ENCODE results near the gene DLX2.

Gene DLX2

DNA sequence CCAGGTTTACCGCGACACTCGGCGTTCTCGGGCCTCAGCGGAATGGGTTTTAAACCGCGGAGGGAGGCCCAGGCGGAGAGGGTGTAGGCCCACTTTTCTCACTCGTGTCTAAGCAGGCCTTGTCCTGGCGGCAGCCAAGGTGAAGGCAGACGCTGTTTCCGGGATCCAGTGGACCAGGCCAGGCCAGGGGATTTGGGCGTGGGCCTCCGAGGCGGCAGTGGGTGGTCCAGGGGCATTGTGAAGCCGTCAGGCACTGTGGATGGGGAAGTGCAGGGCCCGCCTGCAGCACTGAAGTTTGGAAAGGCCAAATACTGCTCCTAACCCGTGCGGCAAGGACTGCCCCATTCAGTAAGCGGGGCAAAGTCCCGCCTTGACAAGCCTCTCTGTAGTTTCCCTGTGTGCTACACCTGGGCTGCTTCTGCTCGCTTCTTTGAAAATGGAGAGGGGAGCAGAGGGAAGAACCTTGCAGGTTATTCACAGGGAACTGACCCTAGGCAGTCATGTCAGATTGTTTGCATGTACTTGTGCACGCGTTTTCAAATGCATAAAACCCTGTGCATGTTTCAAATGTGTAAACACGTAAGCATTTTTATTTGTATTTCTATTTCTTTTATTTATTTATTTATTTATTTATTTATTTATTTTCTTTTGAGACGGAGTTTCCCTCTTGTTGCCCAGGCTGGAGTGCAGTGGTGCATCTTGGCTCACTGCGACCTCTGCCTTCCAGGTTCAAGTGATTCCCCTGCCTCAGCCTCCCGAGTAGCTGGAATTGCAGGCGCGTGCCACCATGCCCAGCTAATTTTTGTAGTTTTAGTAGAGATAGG, 7.5 kb upstream of the DLX2 start:
- in situ Hi-C loops (cut with HindIII; ENCODE audit: low pct_ligation_motif_present, low pct_unique_long_range_greater_than_20kb, low sequenced_read_pairs) = loop anchor here (25.0 kb wide), 1 partner anchor 398 kb away; no protein-coding TSS in a partner anchor
- no peak for DNase-seq

DNA sequence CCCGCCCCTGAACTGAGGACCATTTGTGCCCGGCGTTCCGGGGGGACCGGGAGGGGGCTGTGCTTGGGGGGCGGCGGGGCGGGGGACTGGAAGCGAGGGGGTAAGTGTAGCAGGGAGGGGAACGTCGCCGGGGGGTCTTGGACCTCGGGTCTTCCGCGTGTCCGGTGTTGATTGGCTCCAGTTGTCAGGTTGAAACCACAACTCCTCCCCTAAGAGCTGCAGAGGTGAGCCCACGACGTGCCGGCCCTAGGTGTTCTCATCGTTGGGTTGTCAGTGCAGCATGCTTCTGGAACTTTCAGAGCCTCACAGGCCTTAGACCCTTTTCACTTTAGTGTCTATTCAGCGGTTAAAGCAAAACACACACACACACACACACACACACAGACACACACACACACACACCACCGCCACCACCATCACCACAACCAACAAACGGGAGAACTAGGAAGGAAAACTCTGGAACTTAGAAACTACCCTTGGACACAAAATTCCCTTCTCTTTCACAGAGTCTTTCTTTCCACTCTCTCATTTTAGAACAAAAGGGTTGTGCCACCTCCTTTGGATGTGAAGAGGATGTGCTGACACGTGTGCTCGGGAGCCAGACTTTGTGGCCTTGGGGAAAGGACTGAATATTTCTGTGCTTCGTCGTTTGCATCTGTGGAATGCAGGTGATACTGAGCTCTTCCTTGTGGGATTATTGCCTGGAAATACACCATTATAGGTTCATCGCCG, 6.7 kb upstream of the DLX2 start:
- DNase-seq = no peak
- in situ Hi-C loops (cut with HindIII; ENCODE audit: low pct_ligation_motif_present, low pct_unique_long_range_greater_than_20kb, low sequenced_read_pairs) = loop anchor here (25.0 kb wide), 1 partner anchor 397 kb away; no protein-coding TSS in a partner anchor

DNA sequence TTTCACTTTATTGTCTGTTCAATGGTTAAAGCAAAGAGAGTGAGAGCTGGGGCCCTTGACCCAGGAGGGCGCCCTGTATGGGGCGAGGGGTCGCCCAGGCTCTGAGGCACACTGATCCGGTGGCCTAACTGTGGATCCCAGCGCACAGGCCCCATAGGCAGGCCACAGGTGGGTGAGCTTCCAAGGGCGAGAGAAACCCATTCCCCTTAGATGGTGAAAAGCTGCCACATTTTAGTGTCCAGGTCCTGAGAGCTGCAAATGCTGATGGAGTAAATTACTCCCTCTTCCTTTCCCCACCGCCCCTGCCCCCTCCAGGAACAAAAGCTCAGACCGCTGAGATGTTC, 5.9 kb upstream of the DLX2 start:
- in situ Hi-C loops (cut with HindIII; ENCODE audit: low pct_ligation_motif_present, low pct_unique_long_range_greater_than_20kb, low sequenced_read_pairs) = loop anchor here (25.0 kb wide), 1 partner anchor 396 kb away; no protein-coding TSS in a partner anchor
- no peak for DNase-seq

DNA sequence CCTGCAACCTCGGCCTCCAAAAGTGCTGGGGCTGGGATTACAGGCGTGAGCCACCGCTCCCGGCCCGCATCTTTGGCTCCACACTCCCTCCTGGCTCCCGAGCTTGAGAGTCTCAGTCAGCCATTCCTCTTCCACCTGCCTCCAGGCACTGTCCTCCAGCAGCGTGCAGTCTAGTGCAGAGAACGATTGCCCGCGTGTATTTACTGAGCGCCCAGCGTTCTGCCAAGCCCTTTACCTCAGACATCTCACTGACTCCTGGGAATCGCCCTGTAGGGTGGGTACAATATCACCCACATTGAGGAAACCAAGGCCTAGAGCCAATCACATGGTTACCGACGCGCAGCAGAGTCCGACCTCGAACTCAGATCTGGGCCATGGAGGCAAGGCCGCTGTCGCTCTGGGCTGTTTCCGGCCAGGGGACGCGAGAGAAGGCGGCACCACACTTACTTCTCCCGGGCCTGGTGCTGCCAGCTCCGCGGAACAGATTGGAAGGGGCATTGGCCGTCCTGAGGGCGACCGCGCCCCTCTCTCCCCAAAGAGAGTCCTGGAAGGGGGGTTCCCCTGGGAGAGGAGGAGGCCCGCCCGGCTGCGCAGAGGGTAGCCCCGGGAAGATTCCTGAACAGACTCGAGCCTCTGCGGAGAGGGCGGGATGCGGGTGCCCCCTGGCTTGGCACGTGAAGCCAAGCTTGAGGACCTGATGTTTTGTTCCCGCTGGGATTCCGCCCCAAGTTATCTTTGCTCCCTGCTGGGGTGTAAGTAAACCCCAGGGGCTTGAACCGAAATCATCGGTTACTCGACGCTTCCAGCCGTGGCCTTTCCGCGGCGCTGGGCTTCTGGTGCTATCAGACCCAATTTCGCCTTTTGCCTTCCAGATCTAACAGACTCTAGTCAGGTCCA, 5.2 kb upstream of the DLX2 start:
- no peak for DNase-seq
- in situ Hi-C loops (cut with HindIII; ENCODE audit: low pct_ligation_motif_present, low pct_unique_long_range_greater_than_20kb, low sequenced_read_pairs) = loop anchor here (25.0 kb wide), 1 partner anchor 396 kb away; no protein-coding TSS in a partner anchor

DNA sequence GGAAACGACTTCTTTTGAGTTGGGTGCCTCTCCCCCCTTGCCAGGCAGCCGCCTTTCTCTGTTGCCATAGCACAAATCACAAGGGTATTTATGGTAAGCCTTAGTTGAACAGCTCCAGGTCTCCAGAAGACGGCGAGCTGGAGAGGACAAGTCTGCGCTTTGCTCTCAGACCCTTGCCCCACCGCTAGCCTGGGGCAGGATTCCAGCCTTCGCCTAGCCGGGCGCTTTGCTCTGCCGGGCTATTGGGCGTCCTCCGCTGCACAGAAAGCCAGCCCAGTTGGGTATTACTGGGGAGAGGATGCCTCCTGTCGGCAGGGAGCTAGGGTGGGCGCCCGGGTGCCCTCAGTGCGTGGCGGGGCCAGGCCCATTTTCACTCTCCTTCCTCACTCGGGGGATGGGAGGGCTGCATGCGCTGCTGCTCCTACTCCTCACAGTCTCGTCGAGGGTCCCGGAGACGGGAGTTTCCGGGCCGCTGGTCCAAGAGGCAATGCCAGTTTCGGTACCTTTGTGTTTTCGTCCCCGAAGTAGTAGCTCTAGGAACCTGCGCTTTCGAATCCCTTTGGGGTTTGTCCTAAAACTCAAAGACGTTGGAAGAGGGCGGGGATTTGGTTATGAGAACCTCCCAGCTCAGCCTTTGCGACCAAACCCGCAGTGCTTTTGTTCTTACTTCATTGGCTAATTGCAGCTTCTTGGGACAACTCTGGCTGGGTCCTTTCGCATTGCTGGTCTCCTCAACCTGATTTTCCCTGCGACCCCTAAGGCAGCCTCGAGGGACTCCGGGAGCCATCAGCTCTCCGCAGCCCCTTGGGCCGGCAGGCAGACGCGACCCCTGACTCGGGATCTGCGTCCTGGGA, 3.6 kb upstream of the DLX2 start:
- in situ Hi-C loops (cut with HindIII; ENCODE audit: low pct_ligation_motif_present, low pct_unique_long_range_greater_than_20kb, low sequenced_read_pairs) = loop anchor here (25.0 kb wide), 1 partner anchor 394 kb away; no protein-coding TSS in a partner anchor
- peak; percentile 79 for DNase-seq

DNA sequence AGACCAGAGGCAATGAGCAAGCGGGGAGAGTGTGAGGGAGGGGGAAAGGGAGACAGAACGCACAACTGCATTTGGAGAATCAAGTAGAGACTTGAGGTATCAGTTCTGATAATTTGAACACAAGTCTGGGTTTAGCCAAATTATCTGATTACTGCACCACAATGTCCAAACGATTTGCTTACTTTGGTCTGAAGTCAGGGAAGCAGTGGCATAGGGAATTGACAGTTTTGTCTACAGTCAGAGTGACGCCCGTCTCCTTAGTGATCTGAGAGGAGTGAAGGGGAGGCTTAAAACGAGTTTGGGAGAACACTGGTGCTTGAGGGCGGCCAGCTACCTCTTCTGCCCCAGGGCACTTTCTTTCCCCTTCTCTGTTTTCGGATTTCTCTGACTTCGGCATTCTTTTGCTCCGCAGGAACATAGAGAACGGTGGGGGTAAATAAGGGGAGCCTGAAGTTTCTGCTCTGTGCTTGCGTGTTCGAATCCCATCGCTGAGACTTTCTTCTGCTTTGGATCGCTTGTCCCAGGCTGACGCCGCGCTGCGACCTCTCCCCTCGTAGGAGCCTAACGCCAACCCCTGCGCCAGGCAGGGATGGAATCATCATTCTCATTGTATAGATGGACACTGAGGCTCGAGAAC, 2.9 kb upstream of the DLX2 start:
- DNase-seq = no peak

DNA sequence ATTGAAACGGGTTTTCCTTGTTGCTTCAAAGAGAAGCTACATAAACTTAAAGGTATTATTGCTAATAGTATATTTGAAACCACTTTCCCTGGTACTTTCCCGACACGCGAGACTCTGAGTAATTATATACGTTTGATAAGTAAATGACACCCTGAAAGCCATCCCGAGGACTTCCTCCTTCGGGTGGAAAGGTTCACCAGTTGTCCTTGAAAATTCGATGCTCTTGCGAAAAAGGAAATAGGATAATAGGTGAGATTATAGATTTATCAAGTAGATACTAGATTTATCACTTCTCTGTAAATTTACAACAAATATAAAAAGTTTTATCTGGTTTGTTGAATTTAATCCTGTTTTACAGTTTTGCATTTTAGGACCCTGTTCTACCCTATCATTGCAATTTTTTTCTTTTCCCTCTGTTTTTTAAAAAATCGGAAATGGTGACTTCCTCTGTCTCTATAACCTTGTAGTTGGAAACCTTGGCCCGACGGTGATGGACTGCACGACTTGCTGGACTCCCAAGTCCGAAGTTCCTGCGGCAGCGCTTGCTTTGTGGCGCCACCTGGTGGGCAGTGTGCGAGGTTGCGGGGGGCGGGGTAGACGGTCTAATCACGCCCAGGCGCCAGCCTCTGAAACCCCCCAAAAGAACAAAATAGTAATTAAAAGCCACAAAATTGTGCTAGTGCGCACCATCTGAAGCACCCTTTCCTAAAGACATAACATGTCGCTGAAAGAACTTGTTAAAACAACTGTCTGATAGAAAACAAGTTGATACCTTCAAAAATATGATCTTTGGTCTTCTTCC, 972 bp upstream of the DLX2 start:
- DNase-seq = peak; percentile 90
- in situ Hi-C loops (cut with HindIII; ENCODE audit: low pct_ligation_motif_present, low pct_unique_long_range_greater_than_20kb, low sequenced_read_pairs) = loop anchor here (25.0 kb wide), 1 partner anchor 391 kb away; no protein-coding TSS in a partner anchor

More for the DNA sequence above, 2.9 kb upstream of the DLX2 start:
- in situ Hi-C loops (cut with HindIII; ENCODE audit: low pct_ligation_motif_present, low pct_unique_long_range_greater_than_20kb, low sequenced_read_pairs) = loop anchor here (25.0 kb wide), 1 partner anchor 393 kb away; no protein-coding TSS in a partner anchor

DNA sequence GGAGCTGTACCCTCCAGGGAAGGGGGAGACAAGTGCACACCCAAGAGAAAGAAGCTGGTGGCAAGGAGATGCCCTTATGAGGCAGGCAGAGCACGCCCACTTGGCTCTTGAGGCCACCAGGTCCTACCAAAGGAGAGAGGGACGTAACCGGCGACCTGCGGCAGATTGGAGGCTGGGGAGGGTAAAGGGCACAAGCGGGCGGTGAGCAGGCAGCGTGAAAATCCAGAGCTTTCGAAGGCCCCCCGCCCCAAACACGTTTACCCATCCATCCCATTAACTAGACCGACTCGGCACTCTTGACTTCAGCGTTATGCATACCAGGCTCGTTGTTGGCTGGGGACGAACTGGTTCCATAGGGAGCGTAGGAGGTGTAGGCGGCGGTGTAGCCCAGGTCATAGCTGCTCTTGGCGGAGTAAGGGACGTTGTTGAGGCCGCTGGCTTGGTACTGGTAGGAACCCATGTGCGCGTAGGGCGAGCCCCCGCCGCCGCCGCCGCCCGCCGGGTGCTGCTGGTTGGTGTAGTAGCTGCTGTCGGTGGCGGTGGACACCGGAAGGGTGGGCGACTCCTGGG, 794 bp downstream of the DLX2 start:
- in situ Hi-C loops (cut with HindIII; ENCODE audit: low pct_ligation_motif_present, low pct_unique_long_range_greater_than_20kb, low sequenced_read_pairs) = loop anchor here (25.0 kb wide), 1 partner anchor 390 kb away; no protein-coding TSS in a partner anchor
- DNase-seq = peak; percentile 44

DNA sequence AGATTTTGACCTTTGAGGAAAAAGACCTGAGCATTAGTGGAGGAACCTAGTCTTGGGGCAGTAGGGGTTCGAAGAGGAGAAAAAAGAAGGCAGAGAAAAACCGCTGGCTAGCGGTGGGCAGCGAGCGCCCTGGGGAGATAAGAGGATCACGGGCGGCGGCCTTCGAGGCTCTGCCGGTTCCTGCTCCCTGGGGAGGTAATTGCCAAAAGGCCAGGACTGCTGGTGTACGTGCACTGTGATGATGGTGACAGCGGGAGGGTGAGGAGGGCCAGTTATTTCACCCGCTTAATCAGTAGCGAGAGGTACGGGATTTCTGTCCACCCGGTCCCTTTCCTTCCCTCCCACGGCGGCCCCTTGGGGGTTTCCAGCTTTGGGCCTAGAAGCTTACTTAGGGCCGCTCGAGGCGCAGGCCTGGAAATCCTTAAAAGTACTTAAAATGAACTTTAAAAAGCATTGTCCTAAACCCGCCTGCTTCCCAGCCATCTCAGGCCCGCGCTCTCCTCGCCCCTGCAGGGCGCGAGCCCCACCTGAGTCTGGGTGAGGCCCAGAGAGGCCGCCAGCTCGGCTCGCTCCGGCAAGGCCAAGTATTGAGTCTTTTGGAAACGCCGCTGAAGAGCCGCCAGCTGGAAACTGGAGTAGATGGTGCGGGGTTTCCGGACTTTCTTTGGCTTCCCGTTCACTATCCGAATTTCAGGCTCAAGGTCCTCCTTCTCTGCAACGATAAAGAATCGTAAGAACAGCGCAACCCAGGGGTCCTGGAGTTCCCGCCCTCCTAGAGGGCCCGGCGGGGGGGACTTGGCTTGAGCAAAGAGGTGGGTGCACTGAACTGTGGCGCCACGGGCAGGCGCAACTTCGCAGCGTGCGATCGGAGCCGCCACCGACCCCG, 1.5 kb downstream of the DLX2 start:
- in situ Hi-C loops (cut with HindIII; ENCODE audit: low pct_ligation_motif_present, low pct_unique_long_range_greater_than_20kb, low sequenced_read_pairs) = loop anchor here (25.0 kb wide), 1 partner anchor 389 kb away; no protein-coding TSS in a partner anchor
- no peak for DNase-seq

DNA sequence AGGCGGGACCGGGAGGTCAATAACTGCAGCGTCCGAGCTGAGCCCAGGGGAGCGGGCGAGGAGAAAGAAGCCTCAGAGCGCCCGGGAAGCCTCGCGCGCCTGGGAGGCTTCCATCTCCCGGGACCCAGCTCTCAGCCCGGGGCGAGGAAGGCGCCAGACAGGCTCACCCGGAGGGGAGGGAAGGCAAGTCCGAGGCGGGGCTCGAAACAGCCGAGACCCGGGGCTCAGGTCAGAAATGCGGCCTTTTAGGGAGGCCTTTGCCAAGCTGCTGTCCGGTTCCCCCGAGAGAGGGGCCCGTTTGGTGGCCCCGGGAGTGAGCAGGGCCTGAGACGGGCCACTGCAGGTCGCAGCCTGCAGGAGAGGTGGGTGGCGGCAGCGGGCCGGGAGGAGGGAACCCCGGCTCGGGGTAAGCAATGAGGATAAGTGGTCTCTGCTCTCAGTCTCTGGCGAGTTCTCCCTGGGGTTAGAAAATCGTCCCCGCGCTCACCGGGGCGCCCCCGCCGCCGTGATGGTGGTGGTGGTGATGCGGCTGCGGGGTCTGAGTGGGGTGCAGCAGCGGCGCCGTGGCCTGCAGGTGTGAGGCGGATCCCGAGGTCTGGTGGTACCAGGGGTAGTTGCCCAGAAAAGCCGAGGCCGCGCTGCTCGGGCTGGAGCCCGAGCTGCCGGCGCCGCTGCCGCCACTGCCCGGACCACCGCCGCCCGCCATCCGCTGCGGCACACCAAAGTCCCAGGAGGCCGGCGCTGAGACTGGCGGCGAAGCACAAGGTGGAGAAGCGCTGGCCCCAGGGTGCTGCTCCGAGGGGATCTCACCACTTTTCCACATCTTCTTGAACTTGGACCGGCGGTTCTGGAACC, 2.4 kb downstream of the DLX2 start:
- in situ Hi-C loops (cut with HindIII; ENCODE audit: low pct_ligation_motif_present, low pct_unique_long_range_greater_than_20kb, low sequenced_read_pairs) = loop anchor here (25.0 kb wide), 1 partner anchor 388 kb away; no protein-coding TSS in a partner anchor
- DNase-seq = peak; percentile 38

DNA sequence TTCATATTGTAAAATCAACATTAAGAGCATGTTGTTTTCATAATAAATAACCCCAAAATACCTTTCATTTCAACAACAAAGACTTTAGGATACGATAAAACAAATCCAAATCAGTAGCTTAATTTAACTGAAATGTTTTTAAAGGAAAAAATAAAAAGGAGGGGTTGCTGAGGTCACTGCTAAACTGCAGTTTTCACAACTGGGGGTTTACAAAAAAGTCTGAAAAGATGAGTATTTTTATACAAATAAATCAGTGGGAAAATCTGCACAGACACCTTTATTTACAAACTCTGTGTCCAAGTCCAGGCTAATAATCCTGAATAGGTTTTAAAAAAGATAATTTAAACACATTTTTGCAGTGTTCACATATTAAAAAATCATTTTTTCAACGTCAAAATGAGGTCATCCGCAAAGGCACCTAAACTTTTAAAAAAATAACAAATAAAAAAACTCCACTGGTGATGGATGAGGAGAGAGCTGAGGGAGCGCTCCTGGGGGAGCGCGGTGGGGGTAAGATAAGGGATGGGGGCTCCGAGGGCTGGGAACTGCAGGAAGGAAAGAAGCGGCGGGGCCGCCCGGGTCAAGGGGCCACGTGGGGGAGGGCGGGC, 3.1 kb downstream of the DLX2 start:
- no peak for DNase-seq
- in situ Hi-C loops (cut with HindIII; ENCODE audit: low pct_ligation_motif_present, low pct_unique_long_range_greater_than_20kb, low sequenced_read_pairs) = loop anchor here (25.0 kb wide), 1 partner anchor 387 kb away; no protein-coding TSS in a partner anchor

DNA sequence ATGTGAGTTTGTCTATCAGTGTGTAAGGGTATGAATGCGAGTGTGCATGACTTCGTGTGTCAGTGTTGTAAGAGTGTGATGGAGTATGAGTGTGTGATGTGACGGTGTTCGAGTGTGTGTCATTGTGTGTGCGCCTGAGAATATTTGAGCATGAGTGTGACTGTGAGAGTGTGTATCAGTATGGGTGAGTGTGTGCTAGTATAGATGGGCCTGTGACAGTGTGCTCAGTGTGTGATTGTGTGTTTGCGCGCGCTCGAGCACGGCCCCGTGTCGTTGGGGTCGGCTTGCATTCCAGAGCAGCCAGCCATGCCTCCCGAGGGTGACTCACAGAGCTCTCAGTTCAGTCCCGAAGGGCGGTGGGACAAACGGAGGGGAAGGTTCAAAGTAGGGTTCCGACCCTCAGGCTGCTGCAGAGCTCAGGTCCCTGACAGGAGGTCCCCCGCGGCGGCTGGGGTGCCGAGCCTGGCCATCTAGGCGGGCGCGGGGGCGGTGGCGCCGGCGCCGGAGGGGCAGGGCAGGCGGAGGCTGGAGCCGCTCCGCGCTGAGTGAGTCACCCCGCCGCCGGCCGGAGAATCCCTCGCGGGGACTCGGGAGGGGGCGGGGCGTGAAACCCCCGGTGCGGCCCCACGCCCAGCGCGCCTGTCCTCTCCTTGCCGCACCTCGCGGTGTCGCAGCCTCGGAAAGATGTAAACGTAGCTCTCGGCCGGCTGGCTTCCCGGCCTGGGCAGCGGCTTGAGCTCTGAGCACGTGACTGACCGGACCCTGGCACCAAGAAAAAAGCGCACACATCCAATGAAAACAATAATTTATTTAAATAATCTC, 3.8 kb downstream of the DLX2 start:
- in situ Hi-C loops (cut with HindIII; ENCODE audit: low pct_ligation_motif_present, low pct_unique_long_range_greater_than_20kb, low sequenced_read_pairs) = no loop called here
- DNase-seq = peak; percentile 93

DNA sequence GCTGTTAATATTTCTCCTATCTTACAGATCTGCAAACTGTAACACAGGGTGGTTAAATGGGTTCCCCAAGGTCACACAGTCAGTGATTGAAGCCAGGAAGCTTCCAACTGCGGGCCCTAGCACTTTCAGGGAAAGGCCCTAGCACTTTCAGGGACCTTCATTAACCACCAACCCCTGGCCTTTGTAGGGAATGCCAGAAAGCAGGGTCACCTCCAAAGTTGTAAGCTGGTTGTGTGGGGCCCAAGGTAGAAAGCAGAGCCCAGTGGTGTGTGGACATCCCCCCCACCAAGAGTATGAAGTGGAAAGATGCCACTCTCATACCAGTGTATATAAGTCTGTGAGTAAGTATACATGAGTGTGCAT, 4.4 kb downstream of the DLX2 start:
- peak; percentile 49 for DNase-seq
- in situ Hi-C loops (cut with HindIII; ENCODE audit: low pct_ligation_motif_present, low pct_unique_long_range_greater_than_20kb, low sequenced_read_pairs) = no loop called here

All from ACHN (cell line).